HG02759 (cell line): ENCODE results near the gene KCNQ5.
A peak's percentile ranks its signal among the peaks of the same experiment; 100 is the strongest.

Experiments
- ATAC-seq: cut with Tn5 transposase; IDR thresholded peaks from one replicate; pipeline ENCODE4 v1.9.1; 2021; ENCODE audit warnings: mild to moderate bottlenecking, moderate library complexity; ENCODE audit not compliant: unreplicated experiment

Gene KCNQ5

DNA sequence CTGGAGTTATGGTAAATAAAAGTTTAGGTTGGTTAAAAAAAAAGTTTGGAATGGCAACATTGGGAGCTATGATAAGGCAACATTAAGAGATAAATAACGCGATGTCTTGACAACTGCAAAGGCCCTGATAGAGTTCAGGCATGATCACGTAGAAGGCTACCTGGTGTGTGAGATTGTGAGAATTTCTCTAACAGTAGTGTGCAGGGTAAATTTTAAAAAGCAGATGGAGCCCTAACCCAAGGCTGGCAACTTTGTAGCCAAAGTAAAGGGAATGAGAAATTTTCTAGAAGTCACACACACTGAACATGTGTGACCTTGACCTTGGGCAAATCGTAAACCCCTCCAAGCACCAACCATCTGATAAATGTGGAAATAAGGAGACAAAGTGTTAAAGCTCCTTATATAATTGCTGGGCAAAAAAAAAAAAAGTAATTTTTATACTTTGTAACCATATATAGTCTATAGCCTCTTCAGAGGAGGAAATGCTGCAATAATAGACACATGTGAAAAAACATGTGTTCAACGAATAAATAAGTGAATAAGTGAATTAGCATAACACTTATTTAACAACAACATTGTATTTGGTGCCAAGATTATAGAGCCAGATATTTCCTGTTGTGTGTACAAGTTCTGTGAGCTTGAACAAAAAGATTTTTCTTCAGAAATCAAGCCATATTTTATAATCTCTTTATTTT is 18.2 kb downstream of the KCNQ5 start:
- ATAC-seq: no peak

DNA sequence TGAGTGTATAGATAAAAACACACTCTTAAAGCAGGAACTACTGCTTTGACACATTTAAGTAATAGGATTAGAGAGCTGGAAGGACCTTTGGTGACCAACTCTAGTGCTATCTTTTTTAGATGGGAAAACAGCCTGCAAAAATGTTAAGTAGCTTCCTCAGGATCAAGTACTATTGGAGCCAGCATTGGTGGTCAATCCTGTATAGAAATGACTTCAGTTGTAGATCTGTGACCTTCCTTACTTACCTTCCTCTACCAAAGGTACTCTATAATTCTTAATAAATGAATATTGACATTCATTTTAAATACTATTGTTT is 18.7 kb downstream of the KCNQ5 start:
- no peak for ATAC-seq

DNA sequence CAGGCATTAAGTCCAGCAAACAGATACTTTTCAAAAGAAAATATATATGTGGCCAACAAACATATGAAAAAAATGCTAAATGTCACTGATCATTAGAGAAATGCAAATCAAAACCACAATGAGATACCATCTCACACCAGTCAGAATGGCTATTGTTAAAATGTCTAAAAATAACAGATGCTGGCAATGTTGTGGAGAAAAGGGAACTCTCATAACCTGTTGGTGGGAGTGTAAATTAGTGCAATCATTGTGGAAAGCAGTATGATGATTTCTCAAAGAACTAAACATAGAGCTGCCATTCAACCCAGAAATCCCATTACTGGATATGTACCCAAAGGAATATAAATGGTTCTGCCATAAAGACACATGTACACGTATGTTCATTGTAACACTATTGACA is 20.6 kb downstream of the KCNQ5 start:
- ATAC-seq: peak; percentile 52

DNA sequence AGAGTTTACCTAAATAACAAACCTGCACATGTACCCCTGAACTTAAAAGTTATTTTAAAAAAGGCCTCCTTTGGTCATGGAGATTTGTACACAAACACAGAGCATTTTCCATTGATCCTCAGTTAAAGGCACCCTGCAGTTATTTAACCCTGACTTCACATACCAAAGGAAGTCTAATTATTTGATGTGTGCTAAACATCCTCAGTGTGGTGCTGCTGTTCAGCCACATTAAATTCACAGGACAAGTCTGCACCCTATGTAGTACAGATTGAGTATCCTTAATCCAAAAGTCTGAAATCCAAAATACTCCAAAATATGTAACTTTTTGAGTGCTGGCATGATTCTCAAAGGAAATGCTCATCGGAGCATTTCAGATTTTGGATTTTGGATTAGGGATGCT is 21.4 kb downstream of the KCNQ5 start:
- no peak for ATAC-seq

DNA sequence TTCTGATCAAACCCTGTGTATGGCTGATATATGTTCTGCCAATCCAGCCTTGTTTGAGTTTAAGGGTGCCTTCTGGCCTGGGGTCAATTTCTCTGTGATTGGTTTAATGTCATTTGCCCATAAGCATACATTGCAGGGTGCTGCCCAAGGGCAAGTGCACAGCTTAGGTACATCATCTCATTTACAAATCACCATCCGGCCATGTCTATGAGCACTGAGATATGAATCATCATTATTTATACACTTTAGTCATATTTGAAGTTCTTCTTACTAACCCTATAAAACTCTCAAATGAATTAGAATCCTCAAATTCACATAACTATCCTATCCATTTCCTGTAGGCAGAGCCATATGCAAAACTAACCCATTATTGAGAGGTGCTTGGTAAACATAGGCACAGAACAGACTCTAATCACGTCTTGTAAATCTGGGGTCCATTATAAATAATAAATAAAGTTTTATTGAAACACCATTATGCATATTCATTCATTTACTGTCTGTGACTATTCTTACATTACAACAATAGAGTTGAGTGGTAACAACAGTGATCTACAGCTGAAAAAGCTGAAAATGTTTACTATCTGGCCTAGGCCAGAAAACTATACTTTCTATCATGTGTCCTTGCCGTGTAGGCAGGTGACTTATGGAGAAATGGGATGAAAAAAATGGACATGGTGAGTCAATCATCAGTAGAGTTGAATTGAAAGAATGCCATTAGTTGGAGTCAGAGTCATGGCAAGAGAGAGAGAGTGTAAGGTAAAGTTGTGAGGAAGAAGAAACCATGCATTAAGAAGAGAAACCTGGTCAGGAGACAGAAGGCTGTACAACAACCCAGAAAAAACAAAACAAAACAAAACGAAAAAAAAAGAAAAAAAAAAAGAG is 25.0 kb downstream of the KCNQ5 start:
- ATAC-seq: no peak

GRCh38 chr6:72647489-72647888 is 25.6 kb downstream of the KCNQ5 start:
- ATAC-seq: no peak

- peak; percentile 68 for ATAC-seq
Observed at GRCh38 chr6:72649032-72649984, 27.4 kb downstream of the KCNQ5 start.

GRCh38 chr6:72650081-72650745 is 28.3 kb downstream of the KCNQ5 start:
- no peak for ATAC-seq

DNA sequence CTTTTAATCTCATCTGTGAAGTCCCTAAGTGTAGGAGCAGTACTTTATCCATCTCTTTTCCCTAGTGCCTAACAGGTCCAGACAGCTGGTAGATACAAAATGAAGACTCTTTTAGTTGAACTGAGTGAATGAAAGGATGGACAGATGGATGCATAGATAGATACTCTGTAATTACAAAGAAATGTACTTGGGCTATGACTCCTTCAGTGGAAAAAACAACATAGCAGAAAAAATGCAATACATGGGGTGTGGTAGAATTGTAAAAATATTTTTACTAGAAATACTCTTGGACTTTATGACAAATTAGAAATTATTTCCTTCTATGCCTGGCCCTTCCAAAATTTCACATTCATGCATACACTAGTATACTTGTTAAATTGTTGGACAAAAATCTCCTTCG is 29.3 kb downstream of the KCNQ5 start:
- no peak for ATAC-seq

GRCh38 chr6:72651967-72652956 is 30.4 kb downstream of the KCNQ5 start:
- no peak for ATAC-seq

DNA sequence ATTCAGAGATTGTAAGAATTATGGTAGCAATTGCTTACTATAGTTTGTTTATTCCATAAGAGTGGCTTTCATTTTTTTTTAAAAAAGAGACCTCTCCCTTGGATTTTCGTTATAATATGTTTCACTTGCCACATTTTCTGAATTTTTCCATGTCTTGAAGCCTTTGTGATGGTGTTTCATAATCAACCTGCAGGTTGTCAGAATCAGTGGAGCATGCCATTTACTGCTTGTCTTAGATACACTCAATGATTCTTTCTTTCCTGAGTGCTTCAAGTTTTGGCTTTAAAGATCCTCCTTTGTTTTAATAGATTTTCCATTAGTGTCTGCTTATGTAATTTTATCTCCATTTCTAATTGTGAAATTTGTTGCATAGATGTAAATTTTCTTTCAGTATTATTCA is 31.2 kb downstream of the KCNQ5 start:
- ATAC-seq: peak; percentile 21

GRCh38 chr6:72654071-72654621 is 32.3 kb downstream of the KCNQ5 start:
- ATAC-seq: peak; percentile 72

DNA sequence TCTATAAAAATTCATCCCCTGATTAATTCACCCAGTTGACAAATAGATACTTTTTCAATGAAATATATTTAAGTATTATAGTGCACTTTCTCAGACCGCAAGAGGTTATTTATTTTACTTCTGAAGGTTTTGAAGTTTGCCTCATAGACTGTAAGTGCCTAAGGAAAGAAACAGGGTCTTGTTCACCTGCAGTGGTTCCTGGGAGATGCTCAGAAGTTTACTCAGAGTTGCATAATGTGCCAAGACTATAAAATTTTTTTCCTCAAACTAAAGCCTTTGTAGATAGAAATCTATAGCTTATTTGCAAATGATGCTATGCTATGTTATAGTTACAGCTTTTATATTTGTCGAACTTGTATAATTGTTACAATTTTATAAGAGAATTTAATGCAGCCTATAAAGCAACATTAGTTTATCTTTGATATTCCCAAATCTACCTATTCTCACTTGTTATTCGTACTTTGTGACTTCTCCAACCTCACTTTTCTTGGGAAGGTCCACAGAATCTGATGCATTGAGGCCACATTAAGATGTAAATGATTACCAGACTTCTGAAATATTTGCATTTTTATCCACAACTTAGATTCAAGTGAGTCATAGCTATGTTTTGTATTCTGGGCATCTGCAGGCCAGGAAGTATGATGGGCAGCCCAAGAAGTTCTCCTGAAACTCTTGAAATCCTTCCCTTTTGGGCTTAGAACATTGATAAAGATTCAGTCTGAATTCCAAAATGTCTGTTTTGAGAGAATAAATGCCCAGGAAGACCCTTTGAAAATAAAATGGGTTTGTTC is 35.7 kb downstream of the KCNQ5 start:
- no peak for ATAC-seq

GRCh38 chr6:72659754-72660153 is 37.9 kb downstream of the KCNQ5 start:
- no peak for ATAC-seq

- ATAC-seq: no peak
Observed at GRCh38 chr6:72661411-72661810, 39.5 kb downstream of the KCNQ5 start.

- ATAC-seq: no peak
Observed at GRCh38 chr6:72665599-72665998, 43.7 kb downstream of the KCNQ5 start.

- ATAC-seq: no peak
Observed at GRCh38 chr6:72669324-72669723, 47.5 kb downstream of the KCNQ5 start.

GRCh38 chr6:72672906-72673305 is 51.0 kb downstream of the KCNQ5 start:
- no peak for ATAC-seq
